Astrocyte (in vitro differentiated cells and primary cell): ENCODE measurements around the gene VSTM4.

Experiments
- CTCF ChIP-seq: IDR thresholded peaks from 2 replicates; pipeline ENCODE4 v1.5.1; 2011; ENCODE audit warnings: low read depth, mild to moderate bottlenecking, inconsistent platforms, low read length, moderate library complexity; ENCODE audit not compliant: insufficient read depth
- EZH2 ChIP-seq: IDR thresholded peaks from 2 replicates; pipeline ENCODE4 v1.6.1; 2012; ENCODE audit warnings: mild to moderate bottlenecking, low read length, inconsistent platforms; ENCODE audit not compliant: insufficient read depth

GRCh38 chr10:48976196-48976595 is 139.1 kb downstream of the VSTM4 start:
- TF ChIP-seq EZH2 (no peak), CTCF (peak; percentile 12)
